Peyer's patch (tissue), 4 donors: ENCODE data around the gene CDC25C. TPM values are rescaled to one million over a fixed set of nuclear protein-coding genes. Genes with fewer than 3 reads are reported as not detected.
A peak's percentile ranks its signal among the peaks of the same experiment; 100 is the strongest.
"Not testable (repeated sequence)": the region's sequence is repeated elsewhere in the genome, so short reads cannot be mapped to it uniquely, and the experiment has no call there.

ENCODE experiments used
- DNase-seq, 3 donors: peaks; one replicate each; pipeline ENCODE4 v3.0.0-alpha.2; 2017 to 2019
- H3K27ac ChIP-seq, 4 donors: fragments of 200-600 bp; sonication (generic); one replicate each; pipeline ENCODE4 v1.5.1; 2016 to 2019
- H3K27me3 ChIP-seq, 2 donors: fragments of 200-600 bp; sonication (generic); one replicate each; pipeline ENCODE4 v1.5.1; 2019
- H3K36me3 ChIP-seq, 3 donors: fragments of 200-600 bp; sonication (generic); one replicate each; pipeline ENCODE4 v1.5.1; 2016 to 2019
- H3K4me1 ChIP-seq, 4 donors: fragments of 200-600 bp; sonication (generic); one replicate each; pipeline ENCODE4 v1.5.1; 2016 to 2019
- H3K4me3 ChIP-seq, 4 donors: fragments of 200-600 bp; sonication (generic); 1 replicate in 3 of 4; 2 replicates in 1 of 4; pipeline ENCODE4 v1.5.1; 2016 to 2019; ENCODE audit warnings: mild to moderate bottlenecking in 1 of 4
- H3K9me3 ChIP-seq, 4 donors: fragments of 200-600 bp; sonication (generic); one replicate each; pipeline ENCODE4 v1.5.1; 2016 to 2019; ENCODE audit warnings: mild to moderate bottlenecking in 1 of 4
- POLR2A ChIP-seq, 2 donors: fragments of 450-650 bp; IDR thresholded peaks; one replicate each; pipeline ENCODE4 v1.5.1; 2017; ENCODE audit warnings: antibody characterized with exemption in 2 of 2, mild to moderate bottlenecking in 2 of 2, moderate library complexity in 2 of 2
- total RNA-seq, 4 donors: library from RNA; depleted of rRNA; stranded (reverse); fragments of >200 nt; gene quantifications; one replicate each; pipeline ENCODE4 v1.1.0, GENCODE V29; 2016
- TF ChIP-seq, protein P1 (sequence below), 6 experiments: fragments of 450-650 bp in 4 of 6; fragments of 200-600 bp in 2 of 6; sonication (generic) in 1 of 6; IDR thresholded peaks; one replicate each; pipeline ENCODE4 v1.5.1; 2017 to 2019; ENCODE audit warnings: antibody characterized with exemption in 6 of 6, mild to moderate bottlenecking in 3 of 6, moderate library complexity in 1 of 6

CDC25C gene
- total RNA-seq, 4 donors from 2014 or later = 0.88 to 4.1 (median 0.94) TPM

DNA sequence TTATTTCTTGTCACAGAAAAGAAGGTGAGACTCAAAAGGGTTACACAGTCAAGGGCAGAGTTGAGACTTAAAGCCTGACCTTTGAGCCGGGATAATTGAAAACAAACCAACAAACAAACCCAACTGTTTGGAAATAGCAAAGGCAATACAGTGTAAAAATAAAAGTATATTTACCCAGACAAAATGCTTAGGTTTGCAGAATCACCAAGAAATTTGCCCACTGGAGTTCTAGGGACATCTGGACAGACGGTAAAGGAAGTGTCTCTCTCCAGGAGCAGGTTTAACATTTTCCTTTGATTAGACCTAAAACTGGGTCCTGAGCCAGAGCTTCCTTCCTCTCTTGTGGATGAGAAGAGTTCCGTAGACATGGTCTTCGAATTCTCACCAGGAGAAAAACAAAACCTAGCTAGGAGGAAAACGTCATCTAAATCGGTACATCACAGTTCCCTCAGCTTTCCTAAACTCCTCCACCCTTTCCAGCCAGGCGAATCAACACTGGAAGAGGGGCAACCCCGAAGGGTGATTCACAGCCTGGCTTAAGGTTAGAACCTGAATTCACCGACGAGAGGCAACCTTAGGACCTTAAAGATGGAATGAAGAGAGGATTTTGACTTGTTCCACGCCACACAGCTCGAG lies 673 bp downstream of the CDC25C start:
- H3K4me1 ChIP-seq = peaks cover 0 to 11% (median 4%) of the 10 kb centered on the region in 4 donors
- DNase-seq = no peak
- TF ChIP-seq POLR2A (IDR thresholded peaks at IDR 0.05) = no peak
- TF ChIP-seq, protein P1, sequence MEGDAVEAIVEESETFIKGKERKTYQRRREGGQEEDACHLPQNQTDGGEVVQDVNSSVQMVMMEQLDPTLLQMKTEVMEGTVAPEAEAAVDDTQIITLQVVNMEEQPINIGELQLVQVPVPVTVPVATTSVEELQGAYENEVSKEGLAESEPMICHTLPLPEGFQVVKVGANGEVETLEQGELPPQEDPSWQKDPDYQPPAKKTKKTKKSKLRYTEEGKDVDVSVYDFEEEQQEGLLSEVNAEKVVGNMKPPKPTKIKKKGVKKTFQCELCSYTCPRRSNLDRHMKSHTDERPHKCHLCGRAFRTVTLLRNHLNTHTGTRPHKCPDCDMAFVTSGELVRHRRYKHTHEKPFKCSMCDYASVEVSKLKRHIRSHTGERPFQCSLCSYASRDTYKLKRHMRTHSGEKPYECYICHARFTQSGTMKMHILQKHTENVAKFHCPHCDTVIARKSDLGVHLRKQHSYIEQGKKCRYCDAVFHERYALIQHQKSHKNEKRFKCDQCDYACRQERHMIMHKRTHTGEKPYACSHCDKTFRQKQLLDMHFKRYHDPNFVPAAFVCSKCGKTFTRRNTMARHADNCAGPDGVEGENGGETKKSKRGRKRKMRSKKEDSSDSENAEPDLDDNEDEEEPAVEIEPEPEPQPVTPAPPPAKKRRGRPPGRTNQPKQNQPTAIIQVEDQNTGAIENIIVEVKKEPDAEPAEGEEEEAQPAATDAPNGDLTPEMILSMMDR (IDR thresholded peaks at IDR 0.05) = no peak
- H3K27ac ChIP-seq = no peak overlapping the region
- peak overlapping the region; percentile 38 to 53 (median 46) for H3K4me3 ChIP-seq
- H3K27me3 ChIP-seq = no peaks in the 10 kb centered on the region
- H3K9me3 ChIP-seq = no peaks in the 10 kb centered on the region
- H3K36me3 ChIP-seq = no peaks in the 10 kb centered on the region

DNA sequence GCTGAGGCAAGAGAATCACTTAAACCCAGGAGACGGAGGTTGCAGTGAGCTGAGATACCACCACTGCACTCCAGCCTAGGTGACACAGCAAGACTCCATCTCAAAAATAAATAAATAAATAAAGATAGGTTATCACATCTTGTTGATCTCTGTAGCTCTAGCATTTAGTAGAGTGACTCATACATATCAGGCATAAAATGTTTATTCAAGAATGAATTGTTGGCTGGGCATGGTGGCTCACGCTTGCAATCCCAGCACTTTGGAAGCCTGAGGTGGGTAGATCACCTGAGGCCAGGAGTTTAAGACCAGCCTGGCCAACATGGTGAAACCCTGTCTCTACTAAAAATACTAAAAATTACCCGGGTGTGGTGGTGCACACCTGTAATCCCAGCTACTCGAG lies 13.4 kb downstream of the CDC25C start:
- H3K27ac ChIP-seq, DNase-seq, H3K9me3 ChIP-seq, H3K36me3 ChIP-seq, H3K4me1 ChIP-seq, H3K27me3 ChIP-seq, H3K4me3 ChIP-seq: not testable (repeated sequence)

DNA sequence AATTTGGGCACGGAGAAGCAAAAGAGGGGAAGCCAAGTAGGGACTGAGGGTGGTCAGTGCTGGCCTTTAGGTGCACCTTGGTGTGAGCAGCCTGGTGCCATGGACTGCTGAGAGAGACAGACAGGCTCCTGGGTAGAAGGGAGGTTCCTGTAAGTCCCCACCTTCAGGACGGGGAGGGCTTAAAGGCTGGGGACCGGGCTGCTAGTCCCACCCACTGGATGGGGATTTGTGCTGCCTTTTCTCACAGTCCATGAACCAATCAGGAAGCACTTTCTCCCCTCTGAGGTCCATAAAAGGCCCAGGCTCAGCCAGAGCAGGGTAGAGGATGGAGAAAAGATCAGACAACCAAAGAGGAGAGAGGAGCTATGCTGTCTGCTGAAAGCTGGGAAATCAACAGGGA lies 15.2 kb downstream of the CDC25C start:
- no peaks in the 10 kb centered on the region for H3K27me3 ChIP-seq
- no peak for DNase-seq
- H3K4me3 ChIP-seq = no peak overlapping the region
- H3K27ac ChIP-seq = no peak overlapping the region
- no peak for TF ChIP-seq POLR2A (IDR thresholded peaks at IDR 0.05)
- no peaks in the 10 kb centered on the region for H3K36me3 ChIP-seq
- no peaks in the 10 kb centered on the region for H3K9me3 ChIP-seq
- no peaks in the 10 kb centered on the region for H3K4me1 ChIP-seq

DNA sequence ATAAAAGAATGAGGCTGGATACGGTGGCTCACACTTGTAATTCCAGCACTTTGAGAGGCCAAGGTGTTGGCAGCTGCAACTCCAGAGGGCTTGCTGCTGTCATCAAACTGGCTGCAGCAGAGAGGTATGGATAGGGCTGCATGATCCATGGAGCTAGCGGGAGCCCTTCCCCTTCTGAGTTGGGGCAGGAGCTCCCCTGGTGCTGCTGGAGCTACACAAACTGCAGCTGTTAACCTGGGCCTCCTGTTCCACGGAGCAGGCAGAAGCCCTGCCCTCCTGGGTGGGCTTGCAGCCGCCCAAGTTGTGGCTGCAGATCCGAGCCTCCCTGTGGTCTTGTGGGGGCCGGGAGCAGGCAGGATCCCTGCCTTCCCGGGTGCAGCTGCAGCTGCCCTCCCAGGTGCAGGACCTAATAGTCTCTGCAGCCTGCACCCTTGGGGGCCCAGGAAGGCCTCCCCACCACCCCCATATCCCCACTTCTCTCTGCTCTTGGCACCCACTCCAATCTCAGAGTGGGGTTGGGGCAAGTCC lies 15.8 kb downstream of the CDC25C start:
- H3K9me3 ChIP-seq = no peaks in the 10 kb centered on the region
- DNase-seq = no peak
- H3K36me3 ChIP-seq = no peaks in the 10 kb centered on the region
- H3K27ac ChIP-seq = no peak overlapping the region
- TF ChIP-seq, protein P1 (IDR thresholded peaks at IDR 0.05) = no peak
- TF ChIP-seq POLR2A (IDR thresholded peaks at IDR 0.05) = no peak
- H3K4me3 ChIP-seq = no peak overlapping the region
- H3K4me1 ChIP-seq = no peaks in the 10 kb centered on the region
- no peaks in the 10 kb centered on the region for H3K27me3 ChIP-seq

DNA sequence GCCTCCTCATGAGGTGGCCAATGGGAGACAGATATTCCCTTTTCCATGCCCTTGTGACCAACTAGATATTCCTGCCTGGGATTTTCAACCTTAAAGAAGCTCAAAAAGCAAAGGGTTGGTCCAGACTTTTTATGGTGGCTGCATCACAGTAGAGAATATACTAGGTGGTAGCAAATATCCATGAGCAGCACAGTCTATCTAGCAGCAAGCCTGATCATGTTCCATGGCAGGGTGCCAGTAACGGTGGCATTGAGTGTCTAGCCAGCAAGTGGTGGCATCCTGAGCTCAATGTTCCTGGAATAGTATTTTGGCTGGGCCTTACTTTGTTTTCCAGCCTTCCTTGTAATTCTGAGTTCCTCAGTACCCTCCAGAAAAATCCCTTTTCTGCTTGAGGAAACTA lies 25.8 kb downstream of the CDC25C start:
- Histone ChIP-seq H3K9me3 (no peaks in the 10 kb centered on the region), H3K36me3 (no peaks in the 10 kb centered on the region), H3K27ac (no peak overlapping the region), H3K4me3 (no peak overlapping the region), H3K4me1 (no peaks in the 10 kb centered on the region), H3K27me3 (no peaks in the 10 kb centered on the region)
- no peak for DNase-seq
- TF ChIP-seq, protein P1 (IDR thresholded peaks at IDR 0.05) = no peak
- TF ChIP-seq POLR2A (IDR thresholded peaks at IDR 0.05) = no peak

DNA sequence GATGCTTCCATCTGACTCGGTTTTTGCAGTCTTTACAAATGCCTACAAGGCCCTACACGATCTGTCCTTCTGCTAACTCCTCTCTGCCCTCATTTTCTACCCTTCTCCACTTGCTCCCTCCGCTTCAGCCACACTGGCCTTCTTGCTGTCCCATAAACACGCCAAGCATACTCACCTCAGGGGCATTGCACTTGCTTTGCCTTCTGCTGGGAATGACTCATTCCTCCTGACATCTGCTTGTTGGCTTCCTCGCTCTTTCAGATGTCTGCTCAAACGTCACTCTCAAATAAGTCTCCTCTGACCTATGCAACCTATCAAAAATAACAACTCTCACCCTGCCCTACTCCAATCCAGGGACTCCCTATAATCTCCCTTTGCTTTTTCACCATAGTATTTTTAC lies 28.2 kb downstream of the CDC25C start:
- Histone ChIP-seq H3K27me3 (no peaks in the 10 kb centered on the region), H3K4me1 (no peaks in the 10 kb centered on the region), H3K9me3 (no peaks in the 10 kb centered on the region), H3K27ac (no peak overlapping the region), H3K36me3 (no peaks in the 10 kb centered on the region), H3K4me3 (no peak overlapping the region)
- DNase-seq = no peak
- TF ChIP-seq, protein P1 (IDR thresholded peaks at IDR 0.05) = no peak
- no peak for TF ChIP-seq POLR2A (IDR thresholded peaks at IDR 0.05)

DNA sequence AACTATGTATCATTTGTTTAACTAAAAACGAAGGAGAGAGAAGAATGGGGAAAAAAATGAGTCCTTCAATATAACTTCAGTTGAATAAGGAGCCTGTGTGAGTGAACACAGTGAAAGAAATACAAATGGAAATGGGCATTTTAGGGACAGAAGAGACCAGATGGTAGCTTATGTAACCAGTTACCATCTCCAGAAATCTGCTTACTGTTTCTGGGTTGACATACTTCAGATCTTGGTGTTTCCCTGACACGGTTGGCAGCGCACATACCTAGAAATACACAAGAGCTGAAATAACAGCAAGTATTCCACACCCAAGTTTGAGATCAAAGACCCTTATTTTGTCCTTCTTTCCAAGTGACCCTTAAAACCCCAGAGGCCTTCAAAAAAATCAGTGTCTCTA lies 42.3 kb downstream of the CDC25C start:
- no peaks in the 10 kb centered on the region for H3K27me3 ChIP-seq
- TF ChIP-seq POLR2A (IDR thresholded peaks at IDR 0.05) = no peak
- TF ChIP-seq, protein P1 (IDR thresholded peaks at IDR 0.05) = no peak
- no peaks in the 10 kb centered on the region for H3K9me3 ChIP-seq

More for the DNA sequence above, 42.3 kb downstream of the CDC25C start:
- H3K36me3 ChIP-seq = no peaks in the 10 kb centered on the region
- no peaks in the 10 kb centered on the region for H3K4me1 ChIP-seq
- H3K4me3 ChIP-seq = no peak overlapping the region
- DNase-seq = no peak
- no peak overlapping the region for H3K27ac ChIP-seq
